ENCODE measurements around the gene PEX11G.

PEX11G gene

GRCh38 chr19:7494416-7495098 lies 5.7 kb upstream of the PEX11G start:
- no peak for DNase-seq (ENCODE audit: low read depth)

- no peak for DNase-seq (ENCODE audit: low read depth)
Measured at GRCh38 chr19:7492558-7492957, 3.7 kb upstream of the PEX11G start.

GRCh38 chr19:7492142-7492541 lies 3.3 kb upstream of the PEX11G start:
- DNase-seq (ENCODE audit: low read depth) = peak; percentile 51

- no peak for DNase-seq (ENCODE audit: low read depth)
Measured at GRCh38 chr19:7489609-7490044, 792 bp upstream of the PEX11G start.

- no peak for DNase-seq (ENCODE audit: low read depth)
Measured at GRCh38 chr19:7486923-7487322, 1.9 kb downstream of the PEX11G start.

GRCh38 chr19:7483720-7484201 lies 5.1 kb downstream of the PEX11G start:
- DNase-seq (ENCODE audit: low read depth) = no peak

GRCh38 chr19:7482584-7483439 lies 6.0 kb downstream of the PEX11G start:
- no peak for DNase-seq (ENCODE audit: low read depth)

- no peak for DNase-seq (ENCODE audit: low read depth)
Measured at GRCh38 chr19:7480970-7481255, 7.9 kb downstream of the PEX11G start.

- DNase-seq (ENCODE audit: low read depth) = no peak
Measured at GRCh38 chr19:7480222-7480969, 8.4 kb downstream of the PEX11G start.

- DNase-seq (ENCODE audit: low read depth) = no peak
Measured at GRCh38 chr19:7478843-7479227, 10.0 kb downstream of the PEX11G start.

- no peak for DNase-seq (ENCODE audit: low read depth)
Measured at GRCh38 chr19:7478173-7478842, 10.5 kb downstream of the PEX11G start.

GRCh38 chr19:7477758-7478157 lies 11.1 kb downstream of the PEX11G start:
- DNase-seq (ENCODE audit: low read depth) = no peak

- no peak for DNase-seq (ENCODE audit: low read depth)
Measured at GRCh38 chr19:7476777-7477494, 11.9 kb downstream of the PEX11G start.

GRCh38 chr19:7476241-7476640 lies 12.6 kb downstream of the PEX11G start:
- DNase-seq (ENCODE audit: low read depth) = no peak

GRCh38 chr19:7475665-7476064 lies 13.2 kb downstream of the PEX11G start:
- no peak for DNase-seq (ENCODE audit: low read depth)

- no peak for DNase-seq (ENCODE audit: low read depth)
Measured at GRCh38 chr19:7471696-7472615, 16.9 kb downstream of the PEX11G start.

- DNase-seq (ENCODE audit: low read depth) = no peak
Measured at GRCh38 chr19:7470540-7471305, 18.1 kb downstream of the PEX11G start.

GRCh38 chr19:7469669-7470285 lies 19.1 kb downstream of the PEX11G start:
- no peak for DNase-seq (ENCODE audit: low read depth)

GRCh38 chr19:7468840-7469239 lies 20.0 kb downstream of the PEX11G start:
- DNase-seq (ENCODE audit: low read depth) = no peak

Data from activated T-cell treated with anti-CD3 and anti-CD28 coated beads for 48 hours (primary cell).